Tibial nerve (tissue), 4 donors: Measurements from ENCODE around the gene TMEM176A. TPM values are rescaled to one million over a fixed set of nuclear protein-coding genes. Genes with fewer than 3 reads are reported as not detected.

Experiments
- DNase-seq, 2 donors: peaks; one replicate each; pipeline ENCODE4 v3.0.0-alpha.2; 2019; ENCODE audit warnings: low spot score in 2 of 2
- H3K27ac ChIP-seq, 4 donors: fragments of 200-600 bp; sonication (generic) in 3 of 4; one replicate each; pipeline ENCODE4 v1.5.1; 2017 to 2019; ENCODE audit warnings: mild to moderate bottlenecking in 1 of 4
- H3K27me3 ChIP-seq, 2 donors: fragments of 200-600 bp; sonication (generic) in 1 of 2; one replicate each; pipeline versions ENCODE4 v1.5.1 to v1.6.0; 2017 to 2019
- H3K36me3 ChIP-seq, 3 donors: fragments of 200-600 bp; sonication (generic); one replicate each; pipeline ENCODE4 v1.5.1; 2018 to 2019
- H3K4me1 ChIP-seq, 4 donors: fragments of 200-600 bp; sonication (generic) in 3 of 4; one replicate each; pipeline ENCODE4 v1.5.1; 2017 to 2019
- H3K4me3 ChIP-seq, 4 donors: fragments of 200-600 bp; sonication (generic) in 3 of 4; one replicate each; pipeline ENCODE4 v1.5.1; 2017 to 2019; ENCODE audit warnings: mild to moderate bottlenecking in 1 of 4, moderate library complexity in 1 of 4
- H3K9me3 ChIP-seq, 4 donors: fragments of 200-600 bp; sonication (generic) in 3 of 4; one replicate each; pipeline ENCODE4 v1.5.1; 2017 to 2019
- CTCF ChIP-seq, 5 experiments: fragments of 200-600 bp in 3 of 5; fragments of 450-650 bp in 2 of 5; sonication (generic) in 3 of 5; IDR thresholded peaks; one replicate each; pipeline ENCODE4 v1.5.1; 2016 to 2019; ENCODE audit warnings: antibody characterized with exemption in 5 of 5, mild to moderate bottlenecking in 3 of 5, moderate library complexity in 2 of 5
- EP300 ChIP-seq, 2 donors: sonication (generic); formaldehyde crosslinking; IDR thresholded peaks; one replicate each; pipeline ENCODE4 v1.6.1; 2017; ENCODE audit warnings: antibody characterized with exemption in 2 of 2, mild to moderate bottlenecking in 1 of 2
- POLR2A ChIP-seq, 2 donors: fragments of 450-650 bp; IDR thresholded peaks; one replicate each; pipeline ENCODE4 v1.6.1; 2017; ENCODE audit warnings: antibody characterized with exemption in 2 of 2, mild to moderate bottlenecking in 2 of 2, moderate library complexity in 2 of 2
- WGBS, 2 donors: methylation state at CpG; one replicate each; pipeline ENCODE4 v1.1.5; 2018; 5-methylcytosine and 5-hydroxymethylcytosine counted together
- total RNA-seq, 4 donors: library from RNA; depleted of rRNA; stranded (reverse); fragments of >200 nt; gene quantifications; one replicate each; pipeline ENCODE4 v1.1.0, GENCODE V29; 2016

The TMEM176A gene
- total RNA-seq, 4 donors from 2014 or later: 21.8 to 62.4 (median 36.1) TPM

- Histone ChIP-seq H3K27ac (no peak overlapping the region), H3K36me3 (no peaks in the 10 kb centered on the region), H3K9me3 (peaks cover 0 to 8% (median 0%) of the 10 kb centered on the region in 4 donors), H3K4me1 (peaks cover 0 to 11% (median 6%) of the 10 kb centered on the region in 4 donors), H3K27me3 (no peaks in the 10 kb centered on the region), H3K4me3 (no peak overlapping the region)
- no peak for TF ChIP-seq POLR2A (IDR thresholded peaks at IDR 0.05)
- TF ChIP-seq CTCF (IDR thresholded peaks at IDR 0.05): no peak
- no peak for TF ChIP-seq EP300 (IDR thresholded peaks at IDR 0.05)
- WGBS, 2 donors: 65 to 89% methylated on average over 4 of the region's 4 CpGs
- no peak for DNase-seq
Observed at GRCh38 chr7:150842716-150843115, 42.1 kb downstream of the TMEM176A start.

GRCh38 chr7:150845421-150845861 is 44.9 kb downstream of the TMEM176A start:
- H3K27ac ChIP-seq: no peak overlapping the region
- H3K27me3 ChIP-seq: no peaks in the 10 kb centered on the region
- TF ChIP-seq POLR2A (IDR thresholded peaks at IDR 0.05): no peak
- TF ChIP-seq EP300 (IDR thresholded peaks at IDR 0.05): no peak
- no peak for TF ChIP-seq CTCF (IDR thresholded peaks at IDR 0.05)
- WGBS, 2 donors: 5 to 13% methylated on average over 4 of the region's 4 CpGs
- no peak for DNase-seq
- H3K36me3 ChIP-seq: no peaks in the 10 kb centered on the region
- H3K9me3 ChIP-seq: peaks cover 0 to 8% (median 0%) of the 10 kb centered on the region in 4 donors
- H3K4me1 ChIP-seq: peaks cover 0 to 11% (median 6%) of the 10 kb centered on the region in 4 donors
- H3K4me3 ChIP-seq: no peak overlapping the region

GRCh38 chr7:150846291-150847115 is 45.9 kb downstream of the TMEM176A start:
- TF ChIP-seq CTCF (IDR thresholded peaks at IDR 0.05): no peak
- no peak overlapping the region for H3K27ac ChIP-seq
- no peaks in the 10 kb centered on the region for H3K27me3 ChIP-seq
- H3K4me1 ChIP-seq: peaks cover 0 to 11% (median 6%) of the 10 kb centered on the region in 4 donors
- DNase-seq: no peak
- H3K4me3 ChIP-seq: no peak overlapping the region
- no peaks in the 10 kb centered on the region for H3K36me3 ChIP-seq
- H3K9me3 ChIP-seq: peaks cover 0 to 8% (median 0%) of the 10 kb centered on the region in 4 donors
- WGBS, 2 donors: 81 to 88% methylated on average over 14 of the region's 14 CpGs

- peaks cover 0 to 11% (median 6%) of the 10 kb centered on the region in 4 donors for H3K4me1 ChIP-seq
- no peak overlapping the region for H3K4me3 ChIP-seq
- H3K9me3 ChIP-seq: peaks cover 0 to 6% (median 0%) of the 10 kb centered on the region in 4 donors
- no peaks in the 10 kb centered on the region for H3K36me3 ChIP-seq
- DNase-seq: no peak
- no peak overlapping the region for H3K27ac ChIP-seq
- no peaks in the 10 kb centered on the region for H3K27me3 ChIP-seq
- WGBS, 2 donors: 90 to 96% methylated on average over 5 of the region's 5 CpGs
- no peak for TF ChIP-seq POLR2A (IDR thresholded peaks at IDR 0.05)
- TF ChIP-seq CTCF (IDR thresholded peaks at IDR 0.05): no peak
- no peak for TF ChIP-seq EP300 (IDR thresholded peaks at IDR 0.05)
Observed at GRCh38 chr7:150847536-150847935, 47.0 kb downstream of the TMEM176A start.

- peaks cover 0 to 11% (median 6%) of the 10 kb centered on the region in 4 donors for H3K4me1 ChIP-seq
- H3K36me3 ChIP-seq: no peaks in the 10 kb centered on the region
- no peak for TF ChIP-seq EP300 (IDR thresholded peaks at IDR 0.05)
- no peak for TF ChIP-seq CTCF (IDR thresholded peaks at IDR 0.05)
- TF ChIP-seq POLR2A (IDR thresholded peaks at IDR 0.05): no peak
- 86 to 94% methylated on average over 8 of the region's 8 CpGs for WGBS, 2 donors
- H3K9me3 ChIP-seq: peaks cover 0 to under 1% (median 0%) of the 10 kb centered on the region in 4 donors
- H3K4me3 ChIP-seq: no peak overlapping the region
- no peak overlapping the region for H3K27ac ChIP-seq
- no peaks in the 10 kb centered on the region for H3K27me3 ChIP-seq
- DNase-seq: no peak
Observed at GRCh38 chr7:150848111-150848510, 47.5 kb downstream of the TMEM176A start.
